HG02970 (cell line): ENCODE results near the gene TNFRSF11A.

Experiments used
- ATAC-seq: cut with Tn5 transposase; IDR thresholded peaks from one replicate; pipeline ENCODE4 v1.9.1; 2021; ENCODE audit warnings: mild to moderate bottlenecking, moderate library complexity, moderate number of reproducible peaks; ENCODE audit not compliant: unreplicated experiment, low FRiP score

The TNFRSF11A gene

DNA sequence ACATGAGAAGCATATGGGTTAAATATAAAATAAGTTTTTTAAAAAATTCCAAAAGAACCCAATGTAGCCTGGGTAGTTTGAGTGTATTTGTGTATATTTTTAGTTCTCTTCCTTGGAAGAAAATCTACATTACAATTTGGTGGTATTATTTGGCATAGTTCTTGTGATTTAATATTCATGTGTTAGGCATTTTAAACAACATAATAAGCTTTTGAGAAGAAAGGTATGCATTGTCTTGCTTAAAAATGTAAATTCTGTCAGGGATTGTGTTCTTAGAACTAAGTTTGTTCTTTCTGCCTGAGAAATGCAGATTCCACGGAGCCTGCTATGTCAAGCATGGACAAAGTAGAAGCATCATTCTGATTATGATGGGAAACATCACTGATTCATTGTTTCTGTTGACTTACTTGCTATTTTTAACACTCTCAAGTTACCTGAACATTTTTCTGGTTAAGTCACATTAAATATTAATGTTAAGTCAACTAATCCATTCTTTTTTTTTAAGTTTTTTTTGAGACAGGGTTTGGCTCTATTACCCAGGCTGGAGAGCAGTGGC is 49.4 kb downstream of the TNFRSF11A start:
- ATAC-seq: no peak

DNA sequence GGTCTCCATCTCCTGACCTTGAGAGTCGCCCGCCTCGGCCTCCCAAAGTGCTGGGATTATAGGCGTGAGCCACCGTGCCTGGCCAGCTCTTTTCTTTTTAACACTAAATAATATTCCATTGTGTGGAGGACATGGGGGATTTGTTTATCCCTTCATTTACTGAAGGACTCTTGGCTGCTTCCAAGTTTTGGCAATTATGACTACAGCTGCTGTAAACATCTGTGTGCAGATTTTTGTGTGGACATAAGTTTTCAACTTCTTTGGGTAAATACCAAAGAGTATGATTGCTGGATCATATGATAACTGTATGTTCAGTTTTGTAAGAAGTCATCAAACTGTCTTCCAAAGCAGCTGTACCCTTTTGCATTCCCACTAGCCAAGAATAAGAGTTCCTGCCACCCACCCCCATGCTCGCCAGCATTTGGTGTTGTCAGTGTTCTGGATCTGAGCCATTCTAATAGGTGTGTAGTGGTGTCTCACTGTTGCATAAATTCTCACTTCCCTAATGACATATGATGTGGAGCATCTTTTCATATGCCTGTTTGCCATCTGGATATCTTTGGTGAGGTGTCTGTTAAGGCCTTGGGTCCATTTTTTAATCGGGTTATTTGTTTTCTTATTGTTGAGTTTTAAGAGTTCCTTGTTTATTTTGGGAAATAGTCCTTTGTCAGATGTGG is 52.2 kb downstream of the TNFRSF11A start:
- no peak for ATAC-seq

DNA sequence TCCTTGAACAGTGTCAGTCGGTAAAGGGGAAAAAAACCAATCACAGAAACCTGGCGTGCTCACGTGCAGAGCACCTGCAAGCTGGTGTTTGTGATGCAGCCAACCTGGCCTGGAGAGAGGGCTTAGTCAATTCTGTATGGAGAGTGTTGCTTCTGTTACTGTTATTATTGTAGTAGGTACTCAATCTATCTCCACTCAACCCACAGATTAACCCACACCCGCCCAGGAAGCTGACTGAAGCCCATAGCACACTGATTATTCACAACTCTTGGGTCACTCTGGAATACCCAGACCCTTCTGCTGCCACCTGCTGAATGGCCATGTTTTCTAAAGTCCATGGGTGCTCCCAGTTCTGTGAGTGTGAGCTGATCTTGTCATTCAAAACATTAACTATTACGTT is 53.9 kb downstream of the TNFRSF11A start:
- ATAC-seq: no peak

DNA sequence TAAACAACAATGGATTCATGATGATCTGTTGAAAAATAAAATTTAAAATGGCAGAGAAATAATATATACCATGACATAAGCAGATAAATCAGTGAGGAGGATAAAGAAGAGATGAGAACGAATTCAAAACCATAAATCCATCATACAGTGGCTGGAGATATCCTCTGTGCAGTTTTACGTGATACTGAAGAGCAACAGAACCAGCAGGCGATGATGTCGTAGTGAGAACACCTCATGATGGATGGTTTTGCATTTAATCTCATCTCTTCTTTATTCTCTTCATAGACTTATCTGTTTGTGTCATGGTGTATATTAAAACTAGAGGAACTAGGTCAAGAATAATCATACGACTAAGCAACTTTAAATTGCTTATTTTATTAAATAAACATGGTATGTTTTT is 56.3 kb downstream of the TNFRSF11A start:
- ATAC-seq: no peak

DNA sequence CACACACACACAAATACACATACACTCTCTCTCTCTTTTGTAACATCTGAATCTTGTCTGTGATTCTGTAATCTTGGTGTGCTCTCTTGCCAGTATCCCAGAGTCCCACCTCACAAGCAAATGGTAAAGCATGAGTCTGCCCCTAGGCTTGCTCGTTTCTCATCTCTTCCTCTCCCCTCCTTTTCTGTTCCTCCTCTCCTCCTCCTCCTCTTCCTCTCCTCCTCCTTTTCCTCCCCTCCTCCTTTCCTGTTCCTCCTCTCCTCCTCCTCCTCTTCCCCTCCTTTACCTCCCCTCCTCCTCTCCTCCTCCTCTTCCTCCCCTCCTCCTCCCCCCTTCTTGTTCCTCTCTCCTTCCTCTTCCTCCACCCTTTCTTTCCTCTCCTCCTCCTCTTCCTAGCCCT is 59.0 kb downstream of the TNFRSF11A start:
- ATAC-seq: no peak

DNA sequence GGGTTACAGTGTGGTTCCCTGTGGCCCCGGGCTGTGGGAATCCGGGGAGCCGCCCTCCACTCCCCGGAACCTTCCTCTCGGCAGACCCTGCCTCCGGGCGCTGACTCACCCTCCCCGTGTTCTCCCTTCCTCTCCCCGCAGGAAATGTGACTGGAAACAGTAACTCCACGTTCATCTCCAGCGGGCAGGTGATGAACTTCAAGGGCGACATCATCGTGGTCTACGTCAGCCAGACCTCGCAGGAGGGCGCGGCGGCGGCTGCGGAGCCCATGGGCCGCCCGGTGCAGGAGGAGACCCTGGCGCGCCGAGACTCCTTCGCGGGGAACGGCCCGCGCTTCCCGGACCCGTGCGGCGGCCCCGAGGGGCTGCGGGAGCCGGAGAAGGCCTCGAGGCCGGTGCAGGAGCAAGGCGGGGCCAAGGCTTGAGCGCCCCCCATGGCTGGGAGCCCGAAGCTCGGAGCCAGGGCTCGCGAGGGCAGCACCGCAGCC is 59.5 kb downstream of the TNFRSF11A start:
- no peak for ATAC-seq

DNA sequence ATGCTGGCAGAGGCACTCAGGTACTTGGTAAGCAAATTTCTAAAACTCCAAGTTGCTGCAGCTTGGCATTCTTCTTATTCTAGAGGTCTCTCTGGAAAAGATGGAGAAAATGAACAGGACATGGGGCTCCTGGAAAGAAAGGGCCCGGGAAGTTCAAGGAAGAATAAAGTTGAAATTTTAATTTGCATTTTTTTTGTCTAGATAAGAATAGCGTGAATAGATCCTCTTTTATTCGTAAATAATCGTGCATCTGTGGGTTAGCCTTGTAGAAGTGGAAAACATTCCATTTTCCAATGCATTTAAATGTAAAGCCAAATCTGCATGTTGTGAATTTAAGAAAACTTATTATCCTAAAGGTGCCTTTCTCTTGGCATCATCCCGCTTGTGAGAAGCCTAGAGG is 61.0 kb downstream of the TNFRSF11A start:
- no peak for ATAC-seq

DNA sequence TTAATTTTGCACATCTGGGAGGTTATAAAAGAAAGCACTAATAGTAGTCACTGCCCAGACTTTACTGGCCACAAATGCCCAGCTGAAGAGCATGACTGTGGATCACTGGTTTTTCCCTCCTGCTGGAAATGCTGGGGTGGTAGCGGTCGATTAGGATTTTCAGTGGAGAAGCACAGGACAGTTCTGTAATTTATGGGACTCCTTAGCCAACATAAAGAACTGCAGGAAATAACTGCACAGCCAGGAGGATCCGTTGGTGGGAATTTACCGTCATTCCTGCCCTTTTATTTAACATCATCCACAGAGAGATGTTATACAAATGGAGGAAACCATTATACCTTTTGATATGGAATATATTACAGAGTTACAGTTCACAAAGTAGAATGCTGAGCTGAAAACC is 61.5 kb downstream of the TNFRSF11A start:
- no peak for ATAC-seq

DNA sequence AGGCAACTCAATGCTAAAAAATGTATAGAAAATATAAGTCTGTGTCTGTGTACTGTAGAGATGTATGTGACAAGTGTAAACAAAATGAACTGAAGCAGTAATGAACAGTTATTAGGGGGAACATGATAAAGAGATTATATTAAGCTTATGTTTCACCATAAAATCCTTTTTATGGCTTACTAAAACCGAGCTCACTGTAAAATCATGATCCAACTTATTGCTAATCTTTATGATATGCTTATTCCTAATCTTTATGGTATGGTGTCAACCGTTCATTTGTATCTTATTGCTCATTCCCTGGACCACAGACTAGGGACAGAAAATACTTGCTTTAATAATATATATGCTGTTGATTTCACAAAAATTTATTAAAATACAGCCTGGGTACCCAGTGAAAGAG is 62.1 kb downstream of the TNFRSF11A start:
- ATAC-seq: no peak

DNA sequence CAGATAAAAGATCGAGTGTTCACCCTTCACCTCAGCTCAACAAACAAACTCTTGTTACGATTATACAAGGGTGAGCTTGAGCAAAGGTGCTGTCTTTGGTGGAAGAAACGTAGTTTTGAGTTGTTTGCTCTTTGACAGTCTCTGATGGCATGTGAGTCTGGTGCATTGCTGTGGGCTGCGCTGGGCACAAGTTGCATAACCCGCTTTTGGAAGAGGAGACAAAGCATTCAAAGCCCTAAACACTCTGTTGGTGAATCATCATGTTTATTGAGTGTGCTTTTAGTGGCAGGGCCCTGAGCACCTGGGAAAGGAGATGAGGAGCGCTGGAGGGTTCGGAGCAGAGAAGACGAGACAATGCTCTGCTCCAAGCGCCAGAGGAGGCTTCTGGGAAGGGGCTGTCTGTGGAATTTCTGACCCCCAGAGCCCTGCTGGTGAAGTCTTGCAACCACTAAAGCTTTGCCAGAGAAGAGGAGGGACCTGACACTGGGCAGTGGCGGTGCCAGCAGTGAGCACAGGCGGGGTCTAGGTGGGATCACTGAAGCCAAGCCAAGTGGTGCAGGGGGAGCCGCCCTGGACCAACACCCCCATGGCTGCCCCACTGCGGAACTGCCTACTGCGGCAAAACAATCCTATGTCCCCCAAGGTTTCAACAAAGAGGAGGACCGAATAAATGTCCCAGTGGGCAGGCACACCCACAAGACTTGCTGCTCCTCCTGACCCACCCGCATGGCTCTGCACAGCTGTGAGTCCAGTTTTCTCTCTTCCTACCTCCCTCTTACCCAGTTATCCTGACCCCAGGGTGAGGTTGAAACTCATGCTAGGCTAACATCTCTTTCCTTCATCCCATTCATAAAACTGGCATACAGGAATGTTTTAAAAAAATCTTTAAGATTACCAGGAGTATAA is 64.0 kb downstream of the TNFRSF11A start:
- no peak for ATAC-seq

DNA sequence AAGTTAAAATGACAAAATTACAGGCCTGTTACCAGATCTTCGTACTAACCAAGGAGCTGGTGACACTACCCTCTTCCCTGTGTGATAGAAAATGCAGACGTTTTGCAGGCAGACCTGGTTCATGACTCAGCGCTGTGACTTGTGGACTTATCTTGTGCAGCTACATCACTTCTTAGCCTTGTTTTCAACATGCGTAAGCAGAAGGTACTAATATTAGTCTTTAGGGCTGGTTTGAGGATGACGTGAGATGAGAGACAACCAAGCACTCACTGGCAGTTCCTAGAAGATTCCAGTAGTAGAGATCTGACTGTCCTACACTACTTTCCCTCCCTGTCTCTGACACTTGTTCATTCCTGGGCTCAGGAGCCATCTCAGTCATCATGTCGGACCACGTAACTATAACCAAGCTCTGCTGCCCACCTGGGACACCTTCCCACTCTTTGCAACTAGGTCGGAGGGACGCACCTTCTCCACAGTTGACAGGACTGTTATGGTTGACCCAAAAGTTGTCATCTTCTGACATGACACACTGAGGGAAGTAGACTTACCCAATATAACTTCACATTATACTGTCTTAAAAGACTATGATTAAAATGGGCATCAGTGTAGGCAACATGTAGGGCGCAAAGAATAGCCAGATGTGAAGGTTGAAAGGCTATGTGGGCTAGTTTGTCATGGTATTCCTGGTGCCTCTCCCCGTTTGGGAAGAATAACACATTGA is 64.8 kb downstream of the TNFRSF11A start:
- no peak for ATAC-seq

DNA sequence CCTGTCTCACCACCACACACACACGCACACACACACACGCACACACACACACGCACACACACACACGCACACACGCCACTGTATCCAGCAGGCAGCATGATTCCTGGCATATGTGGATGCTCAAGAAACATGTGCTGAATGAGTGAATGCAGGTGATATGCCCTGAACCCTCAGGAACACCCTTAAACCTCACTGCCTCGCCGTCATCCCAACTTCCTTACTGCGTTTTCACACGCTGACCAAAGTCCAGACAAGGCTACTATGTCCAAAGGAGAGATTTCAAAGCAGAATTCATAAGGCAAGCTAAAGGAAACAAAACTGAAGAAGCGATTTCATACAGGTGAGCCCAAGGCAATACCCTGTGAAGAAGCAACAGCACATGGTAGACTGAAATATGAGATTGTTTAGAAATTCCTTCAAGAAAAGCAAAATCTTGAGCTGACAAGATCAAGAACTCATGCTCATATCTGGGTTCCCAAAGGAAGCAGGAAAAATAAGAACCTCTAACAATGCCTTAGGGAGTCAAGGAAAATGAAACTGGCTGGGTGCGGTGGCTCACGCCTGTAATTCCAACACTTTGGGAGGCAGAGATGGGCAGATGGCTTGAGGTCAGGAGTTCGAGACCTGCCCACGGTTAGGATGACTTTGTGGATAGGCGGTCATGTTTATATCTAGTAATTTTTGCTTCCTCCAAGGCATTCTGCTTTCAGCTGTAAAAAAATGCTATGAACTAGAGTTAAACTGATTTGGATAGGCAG is 69.1 kb downstream of the TNFRSF11A start:
- no peak for ATAC-seq

DNA sequence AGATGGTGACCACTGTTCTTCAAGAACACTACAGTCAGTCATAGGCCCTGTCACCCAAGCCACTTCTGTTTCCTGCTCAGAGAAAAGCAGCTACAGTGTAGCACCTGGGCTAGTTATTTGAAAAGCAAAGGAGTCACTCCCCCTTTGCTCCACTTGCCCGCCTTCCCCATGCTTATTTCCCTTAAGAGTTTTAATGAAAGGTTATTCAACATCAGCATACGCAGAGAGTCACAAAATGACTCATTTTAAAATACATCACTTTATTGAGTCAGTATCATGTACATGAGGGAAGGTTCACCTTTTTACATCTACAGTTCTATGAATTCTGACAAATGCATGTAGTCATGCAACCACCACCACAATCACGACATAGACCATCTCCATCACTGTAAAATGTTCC is 71.3 kb downstream of the TNFRSF11A start:
- ATAC-seq: no peak

DNA sequence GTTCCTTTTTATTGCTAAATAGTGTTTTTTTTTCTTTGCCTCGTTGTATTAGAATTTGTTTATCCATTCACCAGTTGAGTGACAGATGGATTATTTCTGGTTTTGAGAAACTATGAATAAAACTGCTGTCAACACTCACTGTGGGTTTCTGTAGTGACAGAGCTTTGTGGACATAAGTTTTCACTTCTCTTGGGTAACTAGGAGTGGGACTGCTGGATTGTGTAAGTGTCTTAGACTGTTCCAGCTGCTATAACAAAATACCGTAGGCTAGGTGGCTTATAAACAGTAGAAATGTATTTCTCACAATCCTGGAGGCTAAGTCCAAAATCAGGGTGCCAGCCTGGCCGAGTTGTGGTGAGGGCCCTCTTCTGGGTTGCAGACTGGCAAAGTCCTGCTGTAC is 71.9 kb downstream of the TNFRSF11A start:
- ATAC-seq: no peak

DNA sequence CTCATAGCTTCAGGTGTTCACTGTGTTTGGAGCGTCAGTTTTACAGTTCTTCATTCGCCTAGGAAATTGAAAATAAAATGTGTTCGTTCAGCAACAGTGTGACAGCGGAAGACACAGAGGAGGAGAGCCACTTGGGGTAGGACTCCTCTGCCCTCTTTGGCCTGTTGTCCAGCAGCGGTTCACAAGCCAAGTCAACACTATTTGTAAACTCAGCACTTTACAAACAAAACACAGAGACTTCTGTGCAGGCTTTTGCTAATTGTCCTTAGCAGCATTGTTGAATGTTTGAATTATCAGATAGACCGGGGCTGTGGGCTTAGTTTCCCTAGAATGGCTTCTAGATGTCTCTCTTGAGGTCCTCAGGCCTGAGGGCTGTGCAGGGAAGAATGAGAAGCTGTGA is 73.2 kb downstream of the TNFRSF11A start:
- ATAC-seq: no peak

DNA sequence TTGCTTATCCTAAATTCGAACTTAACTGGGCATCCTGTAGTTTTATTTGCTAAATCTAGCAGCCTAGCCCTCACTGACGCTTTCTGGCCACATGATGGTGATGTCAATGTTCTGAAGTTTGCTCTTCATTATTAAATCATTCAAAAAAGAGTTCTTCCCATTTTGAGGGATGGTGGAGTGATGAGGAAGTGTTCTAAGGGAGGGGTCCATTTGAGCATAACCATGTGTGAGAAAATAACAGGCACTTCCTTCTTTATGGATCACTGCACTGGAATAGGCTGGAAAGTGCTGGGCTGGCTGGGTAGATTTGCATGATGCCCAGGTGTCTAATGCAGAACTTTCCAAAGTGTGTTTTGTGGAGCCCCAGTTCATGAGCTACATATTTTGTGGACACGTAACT is 74.2 kb downstream of the TNFRSF11A start:
- no peak for ATAC-seq

DNA sequence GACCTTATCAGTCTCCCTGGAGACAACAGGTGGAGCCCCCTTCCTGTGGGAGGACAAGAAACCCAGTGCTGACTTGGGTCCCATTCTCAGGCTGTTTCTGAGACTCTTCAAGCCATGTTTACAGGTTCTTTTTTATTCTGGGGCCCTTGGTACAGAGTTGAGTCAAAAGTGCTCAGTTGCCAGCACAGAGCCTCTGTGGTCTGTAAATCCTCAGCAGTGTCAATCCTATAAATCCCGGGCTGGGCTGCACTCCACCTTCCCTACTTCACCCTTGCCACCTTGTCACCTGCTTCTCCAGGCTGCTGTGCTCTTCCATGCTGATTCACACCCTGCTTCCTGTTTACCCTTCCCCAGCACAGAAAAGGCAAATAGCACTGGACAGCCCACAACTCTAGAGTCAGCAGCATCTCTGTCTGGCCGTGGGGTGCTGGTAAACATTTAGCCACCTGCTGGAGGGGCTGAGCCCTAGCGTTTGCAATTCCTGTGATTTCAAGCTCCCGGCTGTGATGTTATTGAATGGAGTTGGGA is 74.7 kb downstream of the TNFRSF11A start:
- no peak for ATAC-seq

DNA sequence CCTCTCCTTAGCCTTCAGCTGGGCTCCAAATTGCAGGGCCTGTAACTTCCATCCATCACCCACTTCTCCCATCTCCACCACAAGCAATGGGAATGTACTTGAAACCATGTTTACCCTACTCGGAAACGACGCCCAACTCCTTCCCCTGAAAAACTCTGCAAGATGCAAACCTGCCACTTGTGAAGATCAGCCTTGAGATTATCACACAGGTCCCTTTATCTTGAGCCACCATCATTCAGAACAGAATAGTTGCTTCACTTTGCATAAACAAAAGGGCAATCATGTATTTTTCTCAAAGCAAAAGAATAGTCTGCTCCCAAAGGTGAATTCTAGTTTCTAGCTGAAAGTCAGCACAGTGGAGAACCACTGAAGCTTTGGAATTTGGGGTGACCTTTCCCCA is 75.8 kb downstream of the TNFRSF11A start:
- no peak for ATAC-seq

DNA sequence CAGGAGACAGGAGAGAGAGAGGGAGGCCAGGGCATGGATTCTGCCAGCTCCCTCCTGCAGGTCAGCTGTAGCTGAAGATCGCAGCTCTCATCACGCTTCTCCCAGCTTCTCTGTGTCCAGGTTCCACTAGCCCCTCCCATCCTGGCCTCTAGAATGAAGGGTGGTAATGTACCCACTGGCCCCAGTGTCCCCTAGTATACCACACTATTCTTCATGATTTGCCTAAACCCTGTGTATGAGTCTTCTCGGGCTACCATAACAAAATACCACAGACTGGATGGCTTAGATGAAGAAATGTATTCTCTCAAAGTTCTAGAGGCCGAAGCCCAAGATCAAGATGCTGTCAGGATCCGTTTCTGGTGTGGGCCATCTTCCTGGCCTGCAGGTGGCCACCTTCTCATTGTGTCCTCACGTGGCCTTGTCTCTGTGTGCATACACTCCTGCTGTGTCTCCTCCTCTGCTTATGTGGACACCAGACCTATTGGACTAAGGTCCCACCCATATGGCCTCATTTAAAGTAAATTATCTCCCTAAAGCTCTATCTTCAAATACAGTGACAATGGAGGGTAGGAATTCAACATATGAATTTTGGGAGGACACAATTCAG is 77.3 kb downstream of the TNFRSF11A start:
- no peak for ATAC-seq
